Smooth muscle cell (in vitro differentiated cells): ENCODE results near the gene PRDM12. TPM values are rescaled to one million over a fixed set of nuclear protein-coding genes. Genes with fewer than 3 reads are reported as not detected.

ENCODE experiments used
- DNase-seq: peaks from one replicate; lab custom pipeline; 2025; ENCODE audit not compliant: unreplicated experiment; lab: John Stamatoyannopoulos, UW
- H2AFZ ChIP-seq: fragments of 200-600 bp; sonication (generic); 2 replicates; pipeline ENCODE4 v1.6.0; 2016; ENCODE audit warnings: antibody characterized with exemption, low read depth, mild to moderate bottlenecking
- H3F3A ChIP-seq: fragments of 200-600 bp; sonication (generic); 2 replicates; pipeline ENCODE4 v1.6.0; 2017; ENCODE audit warnings: antibody characterized with exemption, low read depth
- H3K27ac ChIP-seq: fragments of 200-600 bp; sonication (generic); 2 replicates; pipeline ENCODE4 v1.5.1; 2016; ENCODE audit warnings: low read depth, mild to moderate bottlenecking
- H3K27me3 ChIP-seq: fragments of 200-600 bp; sonication (generic); 2 replicates; pipeline ENCODE4 v1.6.1; 2016; ENCODE audit warnings: low read depth, mild to moderate bottlenecking
- H3K36me3 ChIP-seq: fragments of 200-600 bp; sonication (generic); 2 replicates; pipeline ENCODE4 v1.5.1; 2016; ENCODE audit warnings: low read depth
- H3K4me1 ChIP-seq: fragments of 200-600 bp; sonication (generic); 2 replicates; pipeline ENCODE4 v1.5.1; 2016; ENCODE audit warnings: low read depth
- H3K4me2 ChIP-seq: fragments of 200-600 bp; sonication (generic); 2 replicates; pipeline ENCODE4 v1.6.0; 2016; ENCODE audit warnings: mild to moderate bottlenecking
- H3K4me3 ChIP-seq: fragments of 200-600 bp; sonication (generic); 2 replicates; pipeline ENCODE4 v1.5.1; 2016; ENCODE audit warnings: mild to moderate bottlenecking
- H3K79me2 ChIP-seq: fragments of 200-600 bp; sonication (generic); 2 replicates; pipeline ENCODE4 v1.6.0; 2016; ENCODE audit warnings: low read depth, mild to moderate bottlenecking
- H3K9ac ChIP-seq: fragments of 200-600 bp; sonication (generic); 2 replicates; pipeline ENCODE4 v1.6.0; 2016; ENCODE audit warnings: low read depth
- H3K9me3 ChIP-seq: fragments of 200-600 bp; sonication (generic); replicated peaks from 2 replicates; pipeline ENCODE4 v1.5.1; 2016; ENCODE audit warnings: low read depth
- H4K20me1 ChIP-seq: fragments of 200-600 bp; sonication (generic); 2 replicates; pipeline ENCODE4 v1.6.0; 2016; ENCODE audit warnings: low read depth
- WGBS: methylation state at CpG from one replicate; pipeline ENCODE4 v1.1.7; 2016; ENCODE audit warnings: low lambda C conversion rate; 5-methylcytosine and 5-hydroxymethylcytosine counted together
- polyA plus RNA-seq: library from polyadenylated mRNA; unstranded; fragments of >200 nt; fragmentation: Nextera tagmentation; extraction: Ambion mirVana; gene quantifications from 2 replicates; pipeline ENCODE4 v1.2.1, GENCODE V29; 2016
- total RNA-seq: library from RNA; depleted of rRNA; stranded (reverse); fragments of >200 nt; gene quantifications from 2 replicates; pipeline ENCODE4 v1.2.3, GENCODE V29; 2014
- TF ChIP-seq, protein P1 (sequence below): fragments of 200-600 bp; sonication (generic); IDR thresholded peaks from 2 replicates; pipeline ENCODE4 v1.5.1; 2017; ENCODE audit warnings: borderline replicate concordance, mild to moderate bottlenecking, antibody characterized with exemption; ENCODE audit not compliant: insufficient read depth, poor library complexity, severe bottlenecking

PRDM12 gene
- total and polyA plus RNA-seq, 2 experiments from 2014 or later, result not detected

DNA sequence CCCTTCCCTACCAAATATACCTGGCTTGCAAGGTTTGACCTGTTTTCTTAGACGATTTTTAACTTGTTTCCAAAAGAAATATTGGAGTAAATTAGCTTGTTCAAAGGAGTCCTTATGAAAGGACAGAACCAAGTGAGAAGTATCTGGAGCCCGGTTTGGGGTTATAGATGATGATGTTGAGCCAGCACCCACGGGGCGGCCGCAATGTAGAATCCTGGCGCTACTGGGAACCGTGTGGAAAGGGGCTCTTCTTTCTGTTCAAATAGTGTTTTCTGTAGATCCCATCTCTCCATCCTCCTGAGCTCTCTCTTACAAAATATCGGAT, 28.7 kb downstream of the PRDM12 start:
- peaks cover 9% of the 10 kb centered on the region for H3F3A ChIP-seq
- H3K4me2 ChIP-seq, result peak overlapping the region; percentile 86
- no peak for DNase-seq
- H3K27ac ChIP-seq, result peak overlapping the region; percentile 74
- H2AFZ ChIP-seq, result peak overlapping the region; percentile 96
- H3K27me3 ChIP-seq, result no peaks in the 10 kb centered on the region
- peaks cover 18% of the 10 kb centered on the region for H3K79me2 ChIP-seq
- no peaks in the 10 kb centered on the region for H3K9me3 ChIP-seq
- H3K36me3 ChIP-seq, result no peaks in the 10 kb centered on the region
- peak overlapping the region; percentile 63 for H3K9ac ChIP-seq
- H3K4me3 ChIP-seq, result peak overlapping the region; percentile 60
- peaks cover under 1% of the 10 kb centered on the region for H4K20me1 ChIP-seq
- 8% methylated on average over 8 of the region's 8 CpGs for WGBS
- peaks cover 10% of the 10 kb centered on the region for H3K4me1 ChIP-seq
- TF ChIP-seq, protein P1, sequence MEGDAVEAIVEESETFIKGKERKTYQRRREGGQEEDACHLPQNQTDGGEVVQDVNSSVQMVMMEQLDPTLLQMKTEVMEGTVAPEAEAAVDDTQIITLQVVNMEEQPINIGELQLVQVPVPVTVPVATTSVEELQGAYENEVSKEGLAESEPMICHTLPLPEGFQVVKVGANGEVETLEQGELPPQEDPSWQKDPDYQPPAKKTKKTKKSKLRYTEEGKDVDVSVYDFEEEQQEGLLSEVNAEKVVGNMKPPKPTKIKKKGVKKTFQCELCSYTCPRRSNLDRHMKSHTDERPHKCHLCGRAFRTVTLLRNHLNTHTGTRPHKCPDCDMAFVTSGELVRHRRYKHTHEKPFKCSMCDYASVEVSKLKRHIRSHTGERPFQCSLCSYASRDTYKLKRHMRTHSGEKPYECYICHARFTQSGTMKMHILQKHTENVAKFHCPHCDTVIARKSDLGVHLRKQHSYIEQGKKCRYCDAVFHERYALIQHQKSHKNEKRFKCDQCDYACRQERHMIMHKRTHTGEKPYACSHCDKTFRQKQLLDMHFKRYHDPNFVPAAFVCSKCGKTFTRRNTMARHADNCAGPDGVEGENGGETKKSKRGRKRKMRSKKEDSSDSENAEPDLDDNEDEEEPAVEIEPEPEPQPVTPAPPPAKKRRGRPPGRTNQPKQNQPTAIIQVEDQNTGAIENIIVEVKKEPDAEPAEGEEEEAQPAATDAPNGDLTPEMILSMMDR, result no peak

DNA sequence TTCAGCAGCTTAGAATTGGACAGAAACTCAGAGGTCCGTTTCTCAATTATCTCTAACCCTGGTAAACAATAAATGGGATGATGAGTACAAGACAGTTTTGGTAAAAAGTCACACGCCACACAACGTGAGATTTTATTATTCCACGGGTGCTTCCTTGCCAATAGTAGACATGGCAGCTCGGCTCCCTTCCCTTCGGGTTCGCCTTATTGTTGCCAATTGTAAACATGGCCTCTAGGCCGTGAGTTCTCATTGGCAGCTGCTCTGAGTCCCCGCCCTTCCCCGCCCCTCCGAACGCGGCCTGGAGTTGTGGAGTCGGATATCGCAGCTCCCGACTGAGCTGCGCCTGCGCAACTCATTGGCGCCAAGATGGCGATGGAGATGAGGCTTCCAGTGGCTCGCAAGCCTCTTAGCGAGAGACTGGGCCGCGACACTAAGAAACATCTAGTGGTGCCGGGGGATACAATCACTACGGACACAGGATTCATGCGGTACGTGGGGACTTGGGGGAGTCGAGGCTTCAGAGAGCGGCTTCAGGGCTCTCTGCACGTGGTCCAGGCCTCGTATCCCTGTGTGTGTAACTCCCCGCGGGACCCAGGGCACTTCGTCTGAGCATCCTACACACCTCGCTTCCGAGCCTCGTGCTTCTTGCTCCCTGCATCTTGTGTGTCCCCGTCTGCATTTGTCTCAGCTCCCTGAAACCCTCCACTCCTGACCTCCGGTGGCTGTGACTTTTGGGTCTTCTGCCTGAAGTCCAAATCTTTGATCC, 29.2 kb downstream of the PRDM12 start, which contains the start of gene EXOSC2:
Gene EXOSC2 (plus strand): TSS at position 355 of the 766 bp plus-strand sequence. CDS start 12 bp downstream, at position 367.
- Histone ChIP-seq H3K4me2 (peak within 1 kb of the TSS; percentile 87), H3K9ac (peak within 1 kb of the TSS; percentile 63), H3K36me3 (no peaks in the 10 kb centered on the region), H3K4me3 (peak within 1 kb of the TSS; percentile 60), H4K20me1 (peaks cover 6% of the 10 kb centered on the region), H3K79me2 (peaks cover 18% of the 10 kb centered on the region), H2AFZ (peak within 1 kb of the TSS; percentile 96), H3K27me3 (no peaks in the 10 kb centered on the region), H3K4me1 (peaks cover 10% of the 10 kb centered on the region), H3K9me3 (no peaks in the 10 kb centered on the region), H3F3A (peaks cover 9% of the 10 kb centered on the region), H3K27ac (peak within 1 kb of the TSS; percentile 74)
- WGBS, result 1% methylated on average over 40 of the region's 40 CpGs
- TF ChIP-seq, protein P1, result no peak
- DNase-seq, result peak; percentile 86

DNA sequence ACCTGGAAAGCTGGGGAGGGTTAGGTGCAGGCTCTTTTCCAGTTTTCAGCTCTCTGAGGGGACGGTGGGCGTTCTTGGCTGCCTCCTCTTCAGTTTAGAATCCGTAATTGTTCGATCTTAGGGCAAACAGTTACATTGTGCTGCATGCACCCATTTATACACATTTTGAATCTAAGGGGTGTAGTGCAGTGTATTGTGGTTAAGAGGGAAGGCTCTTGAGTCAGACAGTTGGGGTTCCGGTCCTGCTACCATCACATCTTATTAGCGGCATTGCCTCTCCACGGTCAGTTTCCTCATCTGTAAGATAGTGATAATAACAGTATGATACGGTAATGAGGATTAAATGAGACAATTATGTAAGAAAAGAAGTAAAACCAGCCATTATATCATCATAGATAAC, 29.8 kb downstream of the PRDM12 start:
- no peak for DNase-seq
- H3K9ac ChIP-seq, result peak overlapping the region; percentile 35
- H3K9me3 ChIP-seq, result no peaks in the 10 kb centered on the region
- TF ChIP-seq, protein P1, result no peak
- no peak overlapping the region for H3K27ac ChIP-seq
- H3K79me2 ChIP-seq, result peaks cover 18% of the 10 kb centered on the region
- H3K4me1 ChIP-seq, result peaks cover 10% of the 10 kb centered on the region
- H2AFZ ChIP-seq, result peak overlapping the region; percentile 82
- H3K36me3 ChIP-seq, result no peaks in the 10 kb centered on the region
- WGBS, result 4% methylated on average over 8 of the region's 8 CpGs
- peaks cover 9% of the 10 kb centered on the region for H4K20me1 ChIP-seq
- H3K4me3 ChIP-seq, result peak overlapping the region; percentile 60
- no peaks in the 10 kb centered on the region for H3K27me3 ChIP-seq
- peak overlapping the region; percentile 87 for H3K4me2 ChIP-seq
- peaks cover 9% of the 10 kb centered on the region for H3F3A ChIP-seq
